Measurements from ENCODE around the gene BLVRB. TPM values are rescaled to one million over a fixed set of nuclear protein-coding genes. Genes with fewer than 3 reads are reported as not detected.

Gene BLVRB
- total RNA-seq, 1 experiment from 2014 or later, result 45.6 TPM

DNA sequence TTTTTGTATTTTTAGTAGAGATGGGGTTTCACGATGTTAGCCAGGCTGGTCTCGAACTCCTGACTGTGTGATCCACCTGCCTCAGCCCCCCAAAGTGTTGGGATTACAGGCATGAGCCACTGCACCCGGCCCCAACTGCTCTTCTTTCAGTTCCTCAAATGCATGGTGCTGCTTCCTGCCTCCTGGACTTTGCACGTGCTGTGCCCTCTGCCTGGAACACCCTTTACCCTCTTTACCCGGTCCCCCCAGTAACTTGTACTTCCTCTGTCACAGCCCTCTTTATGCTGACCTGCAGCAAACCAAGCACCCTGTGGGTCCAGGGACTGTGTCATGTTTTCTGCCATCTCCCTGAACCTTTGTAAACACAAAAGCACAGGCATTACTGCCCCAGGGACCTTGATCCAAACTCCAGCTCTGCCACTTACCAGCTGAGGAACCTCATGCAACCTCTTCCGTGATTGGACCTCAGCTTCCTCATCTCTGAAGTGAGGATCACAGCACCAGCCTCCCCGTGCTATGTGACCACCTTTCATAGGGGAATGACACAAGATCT is 3.8 kb downstream of the BLVRB start:
- POLR2A ChIA-PET, result no interaction called here
- CTCF ChIA-PET, result no interaction called here

DNA sequence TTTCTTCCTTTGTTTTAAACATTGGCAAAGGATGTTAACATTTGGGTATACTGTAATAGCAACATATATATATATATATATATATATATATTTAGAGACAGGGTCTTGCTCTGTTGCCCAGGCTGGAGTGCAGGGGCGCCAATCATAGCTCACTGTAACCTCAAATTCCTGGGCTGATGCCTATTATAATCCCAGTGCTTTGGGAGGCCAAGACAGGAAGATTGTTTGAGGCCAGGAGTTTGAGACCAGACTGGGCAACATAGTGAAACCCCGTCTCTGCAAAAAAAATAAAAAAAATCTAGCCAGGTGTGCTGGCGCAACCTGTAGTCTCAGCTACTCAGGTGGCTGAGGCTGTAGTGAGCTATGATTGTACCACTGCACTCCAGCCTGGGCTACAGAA is 5.4 kb downstream of the BLVRB start:
- Histone ChIP-seq H3K9me3 (ENCODE audit: control insufficient read depth, insufficient read depth, low read depth, low read length) (no peaks in the 10 kb centered on the region), H3K4me3 (ENCODE audit: low read depth in 2 of 2, low read length in 2 of 2) (no peak overlapping the region), H3K36me3 (ENCODE audit: control insufficient read depth, insufficient read depth, low read length) (no peaks in the 10 kb centered on the region; the same call in 1 of the 2 replicates), H3K4me1 (ENCODE audit: control insufficient read depth, insufficient read depth, low read length) (peaks cover 10% of the 10 kb centered on the region; the same call in 1 of the 2 replicates), H3K27me3 (ENCODE audit: control insufficient read depth, insufficient read depth, low read length) (no peaks in the 10 kb centered on the region), H3K27ac (ENCODE audit: low read length) (no peak overlapping the region)
- in situ Hi-C loops (cut with HindIII; ENCODE audit: low pct_unique_long_range_greater_than_20kb, low sequenced_read_pairs) (no loop called here), intact Hi-C loops (cut with micrococcal nuclease; ENCODE audit: unreplicated experiment) (no loop called here)
- TF ChIP-seq, protein P1, sequence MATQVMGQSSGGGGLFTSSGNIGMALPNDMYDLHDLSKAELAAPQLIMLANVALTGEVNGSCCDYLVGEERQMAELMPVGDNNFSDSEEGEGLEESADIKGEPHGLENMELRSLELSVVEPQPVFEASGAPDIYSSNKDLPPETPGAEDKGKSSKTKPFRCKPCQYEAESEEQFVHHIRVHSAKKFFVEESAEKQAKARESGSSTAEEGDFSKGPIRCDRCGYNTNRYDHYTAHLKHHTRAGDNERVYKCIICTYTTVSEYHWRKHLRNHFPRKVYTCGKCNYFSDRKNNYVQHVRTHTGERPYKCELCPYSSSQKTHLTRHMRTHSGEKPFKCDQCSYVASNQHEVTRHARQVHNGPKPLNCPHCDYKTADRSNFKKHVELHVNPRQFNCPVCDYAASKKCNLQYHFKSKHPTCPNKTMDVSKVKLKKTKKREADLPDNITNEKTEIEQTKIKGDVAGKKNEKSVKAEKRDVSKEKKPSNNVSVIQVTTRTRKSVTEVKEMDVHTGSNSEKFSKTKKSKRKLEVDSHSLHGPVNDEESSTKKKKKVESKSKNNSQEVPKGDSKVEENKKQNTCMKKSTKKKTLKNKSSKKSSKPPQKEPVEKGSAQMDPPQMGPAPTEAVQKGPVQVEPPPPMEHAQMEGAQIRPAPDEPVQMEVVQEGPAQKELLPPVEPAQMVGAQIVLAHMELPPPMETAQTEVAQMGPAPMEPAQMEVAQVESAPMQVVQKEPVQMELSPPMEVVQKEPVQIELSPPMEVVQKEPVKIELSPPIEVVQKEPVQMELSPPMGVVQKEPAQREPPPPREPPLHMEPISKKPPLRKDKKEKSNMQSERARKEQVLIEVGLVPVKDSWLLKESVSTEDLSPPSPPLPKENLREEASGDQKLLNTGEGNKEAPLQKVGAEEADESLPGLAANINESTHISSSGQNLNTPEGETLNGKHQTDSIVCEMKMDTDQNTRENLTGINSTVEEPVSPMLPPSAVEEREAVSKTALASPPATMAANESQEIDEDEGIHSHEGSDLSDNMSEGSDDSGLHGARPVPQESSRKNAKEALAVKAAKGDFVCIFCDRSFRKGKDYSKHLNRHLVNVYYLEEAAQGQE (IDR thresholded peaks at IDR 0.05; ENCODE audit: insufficient read depth in 1 of 2, low read depth in 2 of 2, low read length in 1 of 2), result no peak
- TF ChIP-seq SIN3A (IDR thresholded peaks at IDR 0.05; ENCODE audit: borderline replicate concordance, insufficient read depth, low read depth, low read length), result no peak
- TF ChIP-seq POLR2AphosphoS5 (IDR thresholded peaks at IDR 0.05; ENCODE audit: low read depth, low read length), result no peak
- TF ChIP-seq, protein P2, sequence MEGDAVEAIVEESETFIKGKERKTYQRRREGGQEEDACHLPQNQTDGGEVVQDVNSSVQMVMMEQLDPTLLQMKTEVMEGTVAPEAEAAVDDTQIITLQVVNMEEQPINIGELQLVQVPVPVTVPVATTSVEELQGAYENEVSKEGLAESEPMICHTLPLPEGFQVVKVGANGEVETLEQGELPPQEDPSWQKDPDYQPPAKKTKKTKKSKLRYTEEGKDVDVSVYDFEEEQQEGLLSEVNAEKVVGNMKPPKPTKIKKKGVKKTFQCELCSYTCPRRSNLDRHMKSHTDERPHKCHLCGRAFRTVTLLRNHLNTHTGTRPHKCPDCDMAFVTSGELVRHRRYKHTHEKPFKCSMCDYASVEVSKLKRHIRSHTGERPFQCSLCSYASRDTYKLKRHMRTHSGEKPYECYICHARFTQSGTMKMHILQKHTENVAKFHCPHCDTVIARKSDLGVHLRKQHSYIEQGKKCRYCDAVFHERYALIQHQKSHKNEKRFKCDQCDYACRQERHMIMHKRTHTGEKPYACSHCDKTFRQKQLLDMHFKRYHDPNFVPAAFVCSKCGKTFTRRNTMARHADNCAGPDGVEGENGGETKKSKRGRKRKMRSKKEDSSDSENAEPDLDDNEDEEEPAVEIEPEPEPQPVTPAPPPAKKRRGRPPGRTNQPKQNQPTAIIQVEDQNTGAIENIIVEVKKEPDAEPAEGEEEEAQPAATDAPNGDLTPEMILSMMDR (IDR thresholded peaks at IDR 0.05), result no peak
- TF ChIP-seq TCF7L2 (IDR thresholded peaks at IDR 0.05; ENCODE audit: low read depth, low read length), result no peak
- BruUV-seq (replicated peaks), result no TSS peak
- POLR2A ChIA-PET, result no interaction called here
- ATAC-seq (no peak), DNase-seq (ENCODE audit: low read depth, low spot score) (no peak)
- CTCF ChIA-PET, result interaction anchor here (0.6 kb wide), 1 partner anchor 18 kb away, joined by 3 read pairs; no protein-coding TSS in a partner anchor

More for the DNA sequence above, 3.8 kb downstream of the BLVRB start:
- DNase-seq (ENCODE audit: low read depth, low spot score) (no peak), ATAC-seq (no peak)
- Histone ChIP-seq H3K27ac (ENCODE audit: low read length) (no peak overlapping the region), H3K4me1 (ENCODE audit: control insufficient read depth, insufficient read depth, low read length) (peaks cover 10% of the 10 kb centered on the region; the same call in 1 of the 2 replicates), H3K27me3 (ENCODE audit: control insufficient read depth, insufficient read depth, low read length) (no peaks in the 10 kb centered on the region), H3K9me3 (ENCODE audit: control insufficient read depth, insufficient read depth, low read depth, low read length) (no peaks in the 10 kb centered on the region), H3K36me3 (ENCODE audit: control insufficient read depth, insufficient read depth, low read length) (no peaks in the 10 kb centered on the region; the same call in 1 of the 2 replicates), H3K4me3 (ENCODE audit: low read depth in 2 of 2, low read length in 2 of 2) (no peak overlapping the region)
- no peak for TF ChIP-seq POLR2AphosphoS5 (IDR thresholded peaks at IDR 0.05; ENCODE audit: low read depth, low read length)
- TF ChIP-seq TCF7L2 (IDR thresholded peaks at IDR 0.05; ENCODE audit: low read depth, low read length), result no peak
- no peak for TF ChIP-seq SIN3A (IDR thresholded peaks at IDR 0.05; ENCODE audit: borderline replicate concordance, insufficient read depth, low read depth, low read length)
- TF ChIP-seq, protein P2 (IDR thresholded peaks at IDR 0.05), result no peak
- TF ChIP-seq, protein P1 (IDR thresholded peaks at IDR 0.05; ENCODE audit: insufficient read depth in 1 of 2, low read depth in 2 of 2, low read length in 1 of 2), result no peak
- BruUV-seq (replicated peaks), result no TSS peak
- intact Hi-C loops (cut with micrococcal nuclease; ENCODE audit: unreplicated experiment), result no loop called here
- in situ Hi-C loops (cut with HindIII; ENCODE audit: low pct_unique_long_range_greater_than_20kb, low sequenced_read_pairs), result no loop called here
